Measurements from ENCODE around the gene NOCT.

DNA sequence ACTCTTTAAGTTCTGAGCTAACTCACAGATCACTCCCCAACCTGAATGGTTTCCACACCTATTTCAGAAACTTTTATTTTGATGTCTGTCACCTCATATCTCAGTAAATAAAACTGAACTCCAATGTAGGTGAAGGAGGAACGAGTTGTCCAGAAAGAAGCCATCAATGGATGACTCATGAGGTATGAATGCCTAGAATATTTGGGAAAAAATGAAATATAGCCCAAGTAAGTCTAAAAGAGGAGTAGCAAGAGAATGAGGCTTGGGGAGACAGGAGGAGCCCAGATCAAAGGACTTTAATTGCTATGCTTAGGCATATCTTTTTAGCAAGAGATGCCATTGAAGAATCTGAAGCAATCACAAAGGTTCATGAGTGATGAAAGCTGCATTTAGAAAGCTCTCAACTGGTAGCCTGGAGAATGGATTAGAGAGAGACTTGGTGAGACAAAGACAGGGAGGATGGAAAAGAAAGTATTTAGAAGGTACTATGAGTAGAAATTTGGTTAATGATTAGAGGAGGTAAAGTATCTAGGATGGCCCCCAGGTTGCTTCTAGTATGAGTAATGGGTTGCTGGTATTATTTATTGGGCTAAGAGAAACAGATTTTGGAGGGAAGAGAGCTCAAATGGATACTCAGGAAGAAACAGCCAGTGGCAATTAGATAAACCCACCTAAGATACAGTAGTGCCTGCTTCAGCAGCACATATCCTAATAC is 39.4 kb downstream of the NOCT start:
- TF ChIP-seq, protein P1, sequence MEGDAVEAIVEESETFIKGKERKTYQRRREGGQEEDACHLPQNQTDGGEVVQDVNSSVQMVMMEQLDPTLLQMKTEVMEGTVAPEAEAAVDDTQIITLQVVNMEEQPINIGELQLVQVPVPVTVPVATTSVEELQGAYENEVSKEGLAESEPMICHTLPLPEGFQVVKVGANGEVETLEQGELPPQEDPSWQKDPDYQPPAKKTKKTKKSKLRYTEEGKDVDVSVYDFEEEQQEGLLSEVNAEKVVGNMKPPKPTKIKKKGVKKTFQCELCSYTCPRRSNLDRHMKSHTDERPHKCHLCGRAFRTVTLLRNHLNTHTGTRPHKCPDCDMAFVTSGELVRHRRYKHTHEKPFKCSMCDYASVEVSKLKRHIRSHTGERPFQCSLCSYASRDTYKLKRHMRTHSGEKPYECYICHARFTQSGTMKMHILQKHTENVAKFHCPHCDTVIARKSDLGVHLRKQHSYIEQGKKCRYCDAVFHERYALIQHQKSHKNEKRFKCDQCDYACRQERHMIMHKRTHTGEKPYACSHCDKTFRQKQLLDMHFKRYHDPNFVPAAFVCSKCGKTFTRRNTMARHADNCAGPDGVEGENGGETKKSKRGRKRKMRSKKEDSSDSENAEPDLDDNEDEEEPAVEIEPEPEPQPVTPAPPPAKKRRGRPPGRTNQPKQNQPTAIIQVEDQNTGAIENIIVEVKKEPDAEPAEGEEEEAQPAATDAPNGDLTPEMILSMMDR (IDR thresholded peaks at IDR 0.05): no peak
- TF ChIP-seq, protein P2, sequence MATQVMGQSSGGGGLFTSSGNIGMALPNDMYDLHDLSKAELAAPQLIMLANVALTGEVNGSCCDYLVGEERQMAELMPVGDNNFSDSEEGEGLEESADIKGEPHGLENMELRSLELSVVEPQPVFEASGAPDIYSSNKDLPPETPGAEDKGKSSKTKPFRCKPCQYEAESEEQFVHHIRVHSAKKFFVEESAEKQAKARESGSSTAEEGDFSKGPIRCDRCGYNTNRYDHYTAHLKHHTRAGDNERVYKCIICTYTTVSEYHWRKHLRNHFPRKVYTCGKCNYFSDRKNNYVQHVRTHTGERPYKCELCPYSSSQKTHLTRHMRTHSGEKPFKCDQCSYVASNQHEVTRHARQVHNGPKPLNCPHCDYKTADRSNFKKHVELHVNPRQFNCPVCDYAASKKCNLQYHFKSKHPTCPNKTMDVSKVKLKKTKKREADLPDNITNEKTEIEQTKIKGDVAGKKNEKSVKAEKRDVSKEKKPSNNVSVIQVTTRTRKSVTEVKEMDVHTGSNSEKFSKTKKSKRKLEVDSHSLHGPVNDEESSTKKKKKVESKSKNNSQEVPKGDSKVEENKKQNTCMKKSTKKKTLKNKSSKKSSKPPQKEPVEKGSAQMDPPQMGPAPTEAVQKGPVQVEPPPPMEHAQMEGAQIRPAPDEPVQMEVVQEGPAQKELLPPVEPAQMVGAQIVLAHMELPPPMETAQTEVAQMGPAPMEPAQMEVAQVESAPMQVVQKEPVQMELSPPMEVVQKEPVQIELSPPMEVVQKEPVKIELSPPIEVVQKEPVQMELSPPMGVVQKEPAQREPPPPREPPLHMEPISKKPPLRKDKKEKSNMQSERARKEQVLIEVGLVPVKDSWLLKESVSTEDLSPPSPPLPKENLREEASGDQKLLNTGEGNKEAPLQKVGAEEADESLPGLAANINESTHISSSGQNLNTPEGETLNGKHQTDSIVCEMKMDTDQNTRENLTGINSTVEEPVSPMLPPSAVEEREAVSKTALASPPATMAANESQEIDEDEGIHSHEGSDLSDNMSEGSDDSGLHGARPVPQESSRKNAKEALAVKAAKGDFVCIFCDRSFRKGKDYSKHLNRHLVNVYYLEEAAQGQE (IDR thresholded peaks at IDR 0.05; ENCODE audit: insufficient read depth in 1 of 2, low read depth in 2 of 2, low read length in 1 of 2): no peak
- TF ChIP-seq POLR2AphosphoS5 (IDR thresholded peaks at IDR 0.05; ENCODE audit: low read depth, low read length) (no peak), SIN3A (IDR thresholded peaks at IDR 0.05; ENCODE audit: borderline replicate concordance, insufficient read depth, low read depth, low read length) (no peak)

Measured in Panc1 (cell line).